ENCODE data around the gene POF1B. TPM values are rescaled to one million over a fixed set of nuclear protein-coding genes. Genes with fewer than 3 reads are reported as not detected.

Gene POF1B
- total RNA-seq, 4 donors from 2014 or later: 0.24 to 2.0 (median 0.87) TPM

Other genes starting within 250 kb of the POF1B start
- gene SATL1, start 135.9 kb downstream of the POF1B start, total RNA-seq: not detected
- 1 to 10 TPM in 2 of 4 donors, under 1 TPM in 2; 0.38 to 2.5 (median 1.7) TPM for gene ZNF711, start 135.7 kb downstream of the POF1B start, total RNA-seq

Data from omental fat pad (tissue), 4 donors.